RKO (cell line): ENCODE measurements around the gene FNIP2.
"Not testable (repeated sequence)": the region's sequence is repeated elsewhere in the genome, so short reads cannot be mapped to it uniquely, and the experiment has no call there.

Experiments
- DNase-seq: peaks from one replicate; pipeline ENCODE4 v3.0.0-alpha.2; 2016; ENCODE audit warnings: low spot score

FNIP2 gene

GRCh38 chr4:158793021-158793420 is 24.2 kb downstream of the FNIP2 start:
- no peak for DNase-seq

DNA sequence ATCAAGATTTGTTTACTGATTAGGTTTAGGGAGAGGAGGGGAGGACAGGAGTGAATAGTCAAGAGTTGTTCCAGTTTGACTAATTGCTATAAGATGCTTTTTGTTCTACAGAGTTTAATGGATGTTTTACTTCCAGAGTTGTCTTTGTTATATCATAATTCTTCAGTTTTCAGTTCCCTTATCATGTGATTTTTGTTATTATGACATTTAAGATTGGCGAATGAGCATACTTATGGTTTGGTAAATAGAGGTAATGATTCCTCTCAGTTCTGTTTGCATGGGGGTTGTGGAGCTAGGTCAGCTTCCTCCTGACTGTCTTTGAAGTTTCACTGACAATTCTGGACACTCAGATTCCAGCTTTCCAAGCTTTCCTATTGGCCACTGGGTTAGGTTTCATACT is 24.6 kb downstream of the FNIP2 start:
- DNase-seq, result not testable (repeated sequence)

DNA sequence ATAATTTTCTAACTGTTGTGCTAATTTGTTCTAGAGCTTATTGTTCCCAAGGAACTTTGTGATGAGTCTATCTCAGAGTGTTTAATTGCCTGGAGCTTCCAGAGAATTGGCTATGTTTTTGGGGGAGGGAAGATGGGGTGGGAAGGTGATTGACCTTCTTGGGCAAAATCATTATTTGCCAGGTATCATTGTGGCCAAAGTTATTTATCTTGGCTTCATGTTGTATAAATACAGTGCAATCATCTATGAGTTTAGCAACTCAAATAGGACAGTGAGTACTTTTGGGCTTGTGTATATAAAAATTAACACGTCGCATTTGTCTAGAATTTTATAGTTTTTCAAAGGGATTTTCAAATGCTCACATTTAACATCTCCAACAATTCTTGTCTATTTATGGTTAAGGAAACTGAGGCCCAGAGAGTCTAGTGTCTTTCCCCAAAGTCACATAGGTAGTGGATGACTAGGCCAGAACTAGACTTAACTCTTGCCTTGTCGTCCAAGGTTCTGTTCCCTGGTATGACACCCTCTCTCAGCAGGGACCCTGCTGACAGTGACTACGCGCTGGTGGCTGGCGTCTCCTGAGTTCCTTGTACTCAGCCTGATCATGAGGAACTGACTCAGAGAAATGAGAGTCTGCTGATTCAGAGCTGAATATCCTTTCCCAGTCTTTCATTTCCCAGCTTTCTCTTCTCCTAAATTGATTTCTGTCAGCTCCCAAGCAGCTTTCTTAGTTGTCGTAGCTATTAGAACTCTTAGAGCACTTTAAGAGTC is 27.7 kb downstream of the FNIP2 start:
- DNase-seq, result peak; percentile 77

DNA sequence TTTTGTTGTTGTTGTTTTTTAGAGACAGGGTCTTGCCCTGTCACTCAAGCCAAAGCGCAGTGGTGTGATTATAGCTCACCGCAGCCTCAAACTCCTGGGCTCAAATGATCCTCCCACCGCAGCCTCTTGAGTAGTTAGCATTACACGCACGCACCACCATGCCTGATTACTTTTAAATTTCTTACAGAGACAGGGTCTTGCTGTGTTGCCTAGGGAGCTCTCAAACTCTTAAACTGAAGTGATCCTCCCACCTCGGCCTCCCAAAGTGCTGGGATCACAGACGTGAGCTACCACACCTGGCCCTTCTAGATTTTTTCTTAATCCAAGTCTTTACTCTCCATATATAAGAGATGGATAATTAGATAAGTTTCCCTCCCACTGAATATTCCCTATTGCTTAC is 29.2 kb downstream of the FNIP2 start:
- DNase-seq, result no peak

- DNase-seq, result no peak
Measured at GRCh38 chr4:158799013-158799770, 30.4 kb downstream of the FNIP2 start.

DNA sequence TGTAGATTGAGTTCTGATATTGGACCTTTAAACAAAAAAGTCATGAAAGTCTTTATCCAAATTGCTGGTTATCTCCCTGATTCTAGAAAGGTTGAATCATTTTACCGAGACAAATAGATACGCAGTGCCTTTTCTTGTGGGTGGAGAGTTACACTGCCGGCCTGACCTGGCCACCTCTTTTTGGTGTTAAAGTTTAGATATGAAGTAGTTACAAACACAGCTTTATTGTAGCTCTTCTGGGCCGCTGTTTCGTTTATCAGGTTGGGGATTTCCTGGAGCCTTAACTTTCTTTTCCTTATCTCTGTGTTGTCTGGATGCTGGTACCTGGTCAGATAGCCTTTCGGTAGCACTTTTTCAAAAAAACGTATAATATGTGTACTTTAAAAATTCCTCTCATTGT is 31.0 kb downstream of the FNIP2 start:
- no peak for DNase-seq

DNA sequence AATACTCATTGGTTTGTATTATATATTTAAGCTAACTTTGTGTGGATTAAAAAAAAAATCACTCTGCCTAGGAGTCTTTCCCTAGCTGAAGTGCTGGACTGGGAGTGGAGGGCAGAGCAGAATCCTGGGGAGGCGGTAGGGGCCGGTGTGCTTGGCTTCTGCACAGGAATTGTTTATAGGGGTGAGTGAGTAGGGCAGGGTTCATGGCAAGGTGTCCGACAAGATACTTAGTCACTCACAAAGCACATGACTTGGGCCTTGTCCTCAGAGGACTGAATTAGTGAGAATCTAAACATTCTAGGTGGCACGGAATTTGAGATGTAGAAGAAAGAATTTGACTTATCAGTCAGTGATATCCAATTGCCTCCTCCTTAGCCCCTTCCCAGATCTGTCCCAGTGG is 32.2 kb downstream of the FNIP2 start:
- no peak for DNase-seq

DNA sequence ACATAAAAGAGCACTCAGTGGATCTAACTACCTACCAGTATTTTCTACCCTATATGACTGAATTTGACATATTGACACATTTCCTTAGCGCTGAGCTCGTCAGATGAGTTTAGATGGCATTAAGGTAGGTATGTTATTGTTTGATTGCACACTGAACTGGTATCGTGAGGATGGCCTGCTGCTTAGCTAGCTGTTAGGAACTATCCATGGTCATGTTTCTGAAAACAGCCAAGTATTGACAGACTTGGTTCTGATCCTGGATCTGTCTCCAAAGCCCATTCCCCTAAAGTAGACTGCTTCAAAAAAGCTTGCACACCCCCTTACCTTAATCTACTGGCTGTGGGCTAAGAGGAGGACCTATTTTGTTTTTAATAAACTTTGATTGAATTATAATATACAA is 32.9 kb downstream of the FNIP2 start:
- DNase-seq, result no peak

DNA sequence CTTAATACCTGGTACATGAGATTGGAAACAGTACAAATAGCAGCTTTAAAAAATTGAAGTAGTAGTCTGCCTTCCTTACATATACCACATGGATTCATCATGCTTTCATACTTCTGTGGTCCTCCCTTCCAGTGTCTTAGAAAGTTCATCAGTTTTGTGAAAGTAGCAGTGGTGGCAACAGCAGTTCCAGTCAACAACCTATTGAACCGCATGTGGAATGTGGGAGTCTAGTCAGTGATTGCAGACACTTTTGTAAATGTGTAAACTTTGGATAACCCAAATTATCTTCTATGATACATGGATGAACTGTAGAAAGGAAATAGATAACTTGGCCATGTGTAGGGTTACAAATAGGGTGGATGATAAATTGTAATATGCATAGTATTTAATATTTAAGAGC is 34.1 kb downstream of the FNIP2 start:
- no peak for DNase-seq

DNA sequence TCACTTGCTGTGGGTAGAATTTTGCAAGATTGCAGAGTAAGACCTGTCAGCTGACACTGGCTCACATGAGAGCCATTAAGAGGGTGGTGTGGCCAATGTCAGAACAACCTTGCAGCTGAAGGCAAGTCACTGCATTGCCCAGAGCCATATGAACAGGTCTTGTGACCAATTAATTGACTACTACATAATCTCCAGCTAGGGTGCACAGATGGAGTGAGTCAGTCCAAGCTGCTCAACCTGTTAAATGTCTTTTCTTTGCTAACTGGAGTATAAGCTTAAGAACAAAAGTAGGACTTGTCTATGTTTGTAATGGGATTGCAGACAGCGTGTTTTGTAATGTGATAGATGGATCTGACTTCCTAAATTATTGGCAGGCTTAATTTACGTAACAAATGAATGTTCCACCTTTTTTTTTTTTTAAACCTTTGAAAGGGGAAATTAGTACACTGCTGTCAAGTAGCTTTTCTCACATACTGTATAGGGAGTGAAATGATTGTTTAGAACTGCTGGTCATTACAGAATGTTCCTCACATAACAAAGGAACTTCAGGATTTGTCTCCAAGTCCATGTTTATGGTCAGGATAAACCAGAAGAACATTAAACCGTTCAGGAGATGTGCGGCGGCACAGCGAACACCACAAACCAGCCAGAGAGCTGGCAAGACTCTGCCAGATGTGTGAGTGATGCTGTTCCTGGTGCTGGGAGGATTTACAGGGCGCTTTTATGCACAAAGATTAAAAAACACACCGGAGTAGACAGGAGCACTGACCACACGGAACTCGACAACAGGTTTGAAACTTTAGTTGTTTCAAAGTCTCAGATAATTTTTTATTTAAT is 37.0 kb downstream of the FNIP2 start:
- DNase-seq, result peak; percentile 11

GRCh38 chr4:158807691-158808090 is 38.9 kb downstream of the FNIP2 start:
- DNase-seq, result no peak

- no peak for DNase-seq
Measured at GRCh38 chr4:158808399-158808798, 39.6 kb downstream of the FNIP2 start.

- DNase-seq, result not testable (repeated sequence)
Measured at GRCh38 chr4:158809208-158809607, 40.4 kb downstream of the FNIP2 start.

GRCh38 chr4:158809611-158810486 is 41.0 kb downstream of the FNIP2 start:
- DNase-seq, result no peak

DNA sequence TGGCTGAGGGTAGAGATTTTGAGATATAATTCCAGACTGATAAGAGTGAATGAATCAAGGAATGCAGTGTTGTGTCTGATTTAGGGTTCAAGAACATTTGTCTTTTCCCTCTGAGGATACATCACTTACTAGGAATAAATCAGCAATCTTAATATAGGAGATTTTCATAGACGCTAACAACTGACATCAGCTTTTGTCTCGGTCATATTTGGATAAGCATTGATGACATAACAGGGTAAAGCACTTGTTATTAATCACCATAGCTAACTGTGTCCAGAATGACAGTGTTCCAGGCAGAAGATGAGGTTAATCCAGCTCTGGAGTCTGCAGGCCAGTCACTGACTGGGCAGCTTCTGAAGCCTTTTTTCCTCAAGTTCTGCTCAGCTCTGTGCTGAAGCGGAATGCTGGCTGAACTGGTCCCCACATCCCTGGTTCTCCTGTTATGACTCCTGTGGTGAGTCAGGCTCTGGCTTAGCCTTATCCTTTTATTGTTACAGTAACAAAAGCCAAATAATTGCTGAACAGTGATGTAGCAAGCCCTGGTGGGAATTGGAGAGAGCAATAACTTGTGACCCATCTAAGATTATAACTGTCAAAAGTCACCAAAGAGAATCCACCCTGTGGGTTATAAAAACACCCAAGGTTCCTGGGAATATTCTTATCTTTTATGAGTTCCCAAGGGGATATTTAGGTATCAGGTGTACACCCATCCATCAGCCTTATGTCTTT is 41.8 kb downstream of the FNIP2 start:
- DNase-seq, result peak; percentile 59

DNA sequence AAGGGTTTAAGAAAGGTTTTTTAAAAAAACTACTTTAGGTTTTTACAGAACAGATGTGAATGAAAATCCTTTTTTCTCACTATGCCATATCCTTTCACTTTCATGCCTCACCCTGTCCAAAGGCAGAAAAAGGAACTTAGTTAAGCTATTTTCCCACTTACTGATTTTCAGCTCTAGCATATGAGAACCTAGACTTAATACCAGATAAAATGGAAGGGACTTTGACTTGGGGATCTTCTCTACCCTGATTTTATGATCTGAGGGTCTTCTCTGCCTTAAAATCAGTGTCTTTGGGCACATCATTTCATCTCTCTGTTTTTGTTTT is 42.4 kb downstream of the FNIP2 start:
- DNase-seq, result no peak

DNA sequence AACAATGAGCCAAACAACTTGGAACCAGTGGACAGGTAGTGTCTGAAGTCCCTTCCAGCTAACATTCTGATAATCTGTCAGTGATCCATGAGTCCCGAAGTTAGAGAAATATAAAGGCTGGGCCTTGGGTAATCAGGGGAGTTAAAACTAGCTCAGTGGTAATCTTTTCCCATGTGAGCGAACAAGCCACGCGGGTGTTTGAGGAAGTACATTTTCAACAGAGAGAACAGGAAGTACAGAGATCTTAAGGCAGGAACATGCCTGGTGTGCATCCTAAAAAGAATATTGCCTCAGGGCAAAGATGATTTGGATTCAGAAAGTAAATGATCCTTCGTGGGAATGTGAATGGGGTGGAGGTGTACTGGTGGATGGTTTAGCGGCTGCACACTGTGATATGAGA is 42.9 kb downstream of the FNIP2 start:
- no peak for DNase-seq

DNA sequence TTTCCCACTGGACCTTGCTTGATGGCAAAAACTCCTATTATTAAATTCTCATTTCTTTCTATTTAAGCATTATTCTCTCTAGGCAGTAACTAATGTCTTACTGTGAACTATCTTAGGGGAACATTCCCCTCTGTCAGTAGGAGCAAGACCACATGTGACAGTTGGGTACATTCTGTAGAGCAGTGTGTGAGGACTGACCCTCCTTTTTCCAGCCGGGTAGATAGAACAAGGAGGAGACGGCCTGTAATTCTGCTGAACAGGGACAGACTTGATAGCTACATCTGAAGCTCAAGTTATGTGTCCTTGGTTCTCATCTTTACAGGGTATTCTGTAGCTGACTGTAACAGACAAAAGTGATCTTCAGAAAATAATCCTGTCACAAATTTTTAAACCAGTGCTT is 43.3 kb downstream of the FNIP2 start:
- no peak for DNase-seq

DNA sequence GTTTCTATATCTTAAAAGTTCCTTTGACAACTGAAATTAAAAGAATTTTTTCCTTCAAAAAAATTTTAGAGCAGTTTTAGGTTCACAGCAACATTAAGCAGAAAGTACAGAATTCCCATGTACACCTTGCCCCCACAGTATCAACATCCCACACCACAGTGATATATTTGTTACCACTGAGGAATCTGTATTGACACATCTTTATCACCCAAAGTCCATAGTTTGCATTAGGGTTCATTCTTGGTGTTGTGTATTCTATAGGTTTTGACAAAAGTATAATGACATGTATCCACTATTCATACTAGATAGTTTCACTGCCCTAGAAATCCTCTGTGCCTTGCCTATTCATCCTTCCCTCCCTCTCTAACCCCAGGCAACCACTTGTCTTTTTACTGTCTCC is 43.7 kb downstream of the FNIP2 start:
- no peak for DNase-seq

DNA sequence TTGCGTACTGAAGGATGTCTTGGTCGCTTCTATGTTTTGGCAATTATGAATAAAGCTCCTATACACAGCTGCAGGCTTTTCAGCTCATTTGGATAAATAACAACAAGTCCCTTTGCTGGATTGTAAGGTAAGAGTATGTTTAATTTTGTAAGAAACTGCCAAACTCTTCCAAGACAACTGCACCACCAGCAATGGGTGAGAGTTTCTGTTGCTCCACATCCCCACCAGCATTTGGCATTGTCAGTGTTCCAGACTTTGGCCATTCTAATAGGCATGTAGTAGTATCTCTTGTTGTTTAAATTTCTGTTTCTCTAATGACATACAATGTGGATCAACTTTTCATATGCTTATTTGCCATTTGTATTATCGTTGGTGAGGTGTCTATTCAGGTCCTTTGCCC is 44.3 kb downstream of the FNIP2 start:
- no peak for DNase-seq

- no peak for DNase-seq
Measured at GRCh38 chr4:158814207-158814606, 45.4 kb downstream of the FNIP2 start.
